Fibroblast of lung (primary cell): ENCODE results near the gene RAD23B. TPM values are rescaled to one million over a fixed set of nuclear protein-coding genes. Genes with fewer than 3 reads are reported as not detected.

Experiments used
- DNase-seq, 2 donors: peaks; one replicate each; pipeline versions ENCODE4 v3.0.0 to v3.0.0-alpha.2; 2010; ENCODE audit warnings: low read depth in 2 of 2
- H2AFZ ChIP-seq: 2 replicates; pipeline ENCODE4 v1.5.1; 2012; ENCODE audit warnings: low read length, control low read depth, inconsistent platforms
- H3K27ac ChIP-seq: 2 replicates; pipeline ENCODE4 v1.5.1; 2011; ENCODE audit warnings: low read length, control low read depth; ENCODE audit not compliant: insufficient read depth
- H3K27me3 ChIP-seq: 2 replicates; pipeline ENCODE4 v1.5.1; 2011; ENCODE audit warnings: mild to moderate bottlenecking, low read length; ENCODE audit not compliant: control insufficient read depth, insufficient read depth
- H3K36me3 ChIP-seq: 2 replicates; pipeline ENCODE4 v1.5.1; 2011; ENCODE audit warnings: low read length; ENCODE audit not compliant: control insufficient read depth, insufficient read depth
- H3K4me1 ChIP-seq: 2 replicates; pipeline ENCODE4 v1.5.1; 2011; ENCODE audit warnings: low read length; ENCODE audit not compliant: control insufficient read depth, insufficient read depth; ENCODE audit errors: extremely low read depth
- H3K4me2 ChIP-seq: 2 replicates; pipeline ENCODE4 v1.5.1; 2011; ENCODE audit warnings: low read length, control low read depth; ENCODE audit not compliant: insufficient read depth; ENCODE audit errors: extremely low read depth
- H3K4me3 ChIP-seq, 4 experiments: fragments of 200-600 bp in 1 of 4; sonication (generic) in 1 of 4; replicated peaks in 1 of 4; 2 replicates each; pipeline ENCODE4 v1.5.1; 2011 to 2016; ENCODE audit warnings: low read length in 4 of 4, low read depth in 3 of 4, mild to moderate bottlenecking in 3 of 4, control low read depth in 2 of 4, inconsistent platforms in 1 of 4, mixed read lengths in 1 of 4; ENCODE audit not compliant: insufficient read depth in 1 of 4; ENCODE audit errors: control extremely low read depth in 1 of 4
- H3K79me2 ChIP-seq: 2 replicates; pipeline ENCODE4 v1.5.1; 2012; ENCODE audit warnings: mild to moderate bottlenecking, low read length, inconsistent platforms; ENCODE audit not compliant: control insufficient read depth, insufficient read depth
- H3K9ac ChIP-seq: 2 replicates; pipeline ENCODE4 v1.5.1; 2011; ENCODE audit warnings: mild to moderate bottlenecking, low read length, control low read depth; ENCODE audit not compliant: insufficient read depth
- H3K9me3 ChIP-seq: 2 replicates; pipeline ENCODE4 v1.5.1; 2012; ENCODE audit warnings: low read depth, low read length; ENCODE audit not compliant: control insufficient read depth, insufficient read depth
- H4K20me1 ChIP-seq: 2 replicates; pipeline ENCODE4 v1.5.1; 2011; ENCODE audit warnings: low read length; ENCODE audit not compliant: control insufficient read depth, insufficient read depth; ENCODE audit errors: extremely low read depth
- CTCF ChIP-seq, 2 donors: IDR thresholded peaks in 1 of 2; conservative IDR thresholded peaks in 1 of 2; 1 replicate in 1 of 2; 2 replicates in 1 of 2; pipeline ENCODE4 v1.5.1; 2011 to 2012; ENCODE audit warnings: low read length in 2 of 2, control low read depth in 1 of 2, inconsistent platforms in 1 of 2, low read depth in 1 of 2, mild to moderate bottlenecking in 1 of 2
- EZH2 ChIP-seq: IDR thresholded peaks from 2 replicates; pipeline ENCODE4 v1.5.1; 2012; ENCODE audit warnings: low read length, control low read depth, mild to moderate bottlenecking; ENCODE audit errors: missing control alignments
- polyA plus RNA-seq, 2 donors: library from polyadenylated mRNA; depleted of rRNA in 1 of 2; stranded (reverse) in 1 of 2; unstranded in 1 of 2; fragments of >200 nt; gene quantifications; 2 replicates each; pipeline ENCODE4 v1.2.1, GENCODE V29; 2011 to 2012; ENCODE audit warnings: missing spikeins in 1 of 2
- total RNA-seq: library from RNA; depleted of rRNA; stranded (reverse); fragments of >200 nt; gene quantifications from 2 replicates; pipeline ENCODE4 v1.2.1, GENCODE V29; 2014

RAD23B gene
- total and polyA plus RNA-seq, 2 donors (not counting 1 experiment from before 2014, with no cell fraction given), result 156 to 607 TPM

- Histone ChIP-seq H3K9ac (no peak overlapping the region), H3K4me2 (no peak overlapping the region), H3K9me3 (no peaks in the 10 kb centered on the region), H3K4me3 (no peak overlapping the region), H3K79me2 (no peaks in the 10 kb centered on the region), H3K27me3 (no peaks in the 10 kb centered on the region), H3K27ac (no peak overlapping the region), H3K36me3 (no peaks in the 10 kb centered on the region), H3K4me1 (peaks cover 3% of the 10 kb centered on the region), H2AFZ (no peak overlapping the region), H4K20me1 (no peaks in the 10 kb centered on the region)
- no peak for TF ChIP-seq EZH2
- no peak for TF ChIP-seq CTCF (conservative IDR thresholded peaks at IDR 0.05 in 1 of 2, IDR thresholded peaks at IDR 0.05 in 1 of 2; ENCODE audit: low read depth in 1 of 2, low read length in 2 of 2)
- DNase-seq, result peak; percentile 45 to 94
These were observed 39.3 kb upstream of the RAD23B start for GRCh38 chr9:107243742-107244141.

- Histone ChIP-seq H3K79me2 (no peaks in the 10 kb centered on the region), H2AFZ (peak overlapping the region; percentile 36), H3K9ac (no peak overlapping the region), H3K4me2 (no peak overlapping the region), H3K36me3 (no peaks in the 10 kb centered on the region), H3K27me3 (no peaks in the 10 kb centered on the region), H4K20me1 (no peaks in the 10 kb centered on the region), H3K4me1 (peaks cover 7% of the 10 kb centered on the region), H3K9me3 (no peaks in the 10 kb centered on the region), H3K4me3 (no peak overlapping the region), H3K27ac (no peak overlapping the region)
- peak in 1 of 2 donors; percentile 19 for DNase-seq
- TF ChIP-seq EZH2 (no peak), CTCF (conservative IDR thresholded peaks at IDR 0.05 in 1 of 2, IDR thresholded peaks at IDR 0.05 in 1 of 2; ENCODE audit: low read depth in 1 of 2, low read length in 2 of 2) (no peak)
These were observed 36.5 kb upstream of the RAD23B start for GRCh38 chr9:107246259-107247254.

DNA sequence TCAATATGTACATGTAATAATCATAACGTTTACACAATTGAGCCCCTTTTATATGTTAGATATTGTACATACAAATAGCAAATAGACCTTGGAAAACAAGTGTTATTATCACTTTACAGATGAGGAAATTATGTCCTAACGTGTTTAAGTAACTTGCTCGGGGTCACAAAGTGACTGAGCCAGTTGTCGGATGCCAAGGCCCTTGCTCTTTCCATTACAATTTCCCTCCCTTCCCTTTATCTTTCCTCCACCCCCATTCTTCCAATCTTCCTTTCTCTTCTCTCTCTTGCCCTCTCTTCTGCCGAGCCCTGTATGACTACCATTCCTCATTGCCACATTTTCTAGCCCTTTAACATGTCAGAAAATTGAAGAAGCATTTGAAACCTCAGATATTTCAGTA, 34.4 kb upstream of the RAD23B start:
- Histone ChIP-seq H3K4me2 (no peak overlapping the region), H2AFZ (no peak overlapping the region), H3K36me3 (no peaks in the 10 kb centered on the region), H3K9me3 (no peaks in the 10 kb centered on the region), H4K20me1 (no peaks in the 10 kb centered on the region), H3K4me1 (peaks cover 13% of the 10 kb centered on the region), H3K4me3 (no peak overlapping the region), H3K9ac (no peak overlapping the region), H3K79me2 (no peaks in the 10 kb centered on the region), H3K27ac (peak overlapping the region; percentile 21), H3K27me3 (no peaks in the 10 kb centered on the region)
- TF ChIP-seq EZH2, result no peak
- no peak for TF ChIP-seq CTCF (conservative IDR thresholded peaks at IDR 0.05 in 1 of 2, IDR thresholded peaks at IDR 0.05 in 1 of 2; ENCODE audit: low read depth in 1 of 2, low read length in 2 of 2)
- no peak for DNase-seq
